ENCODE measurements around the gene B4GALNT4.
"Not testable (repeated sequence)": the region's sequence is repeated elsewhere in the genome, so short reads cannot be mapped to it uniquely, and the experiment has no call there.

Gene B4GALNT4

GRCh38 chr11:369336-370018 lies at the start of gene B4GALNT4:
B4GALNT4 (plus strand) TSS chr11:369499; CDS start chr11:369804, 305 bp downstream.
- DNase-seq, result no peak

- DNase-seq, result not testable (repeated sequence)
These were observed 49.4 kb upstream of the B4GALNT4 start for GRCh38 chr11:319888-320273.

- no peak for DNase-seq
These were observed 45.1 kb upstream of the B4GALNT4 start for GRCh38 chr11:324156-324555.

GRCh38 chr11:324593-325517 lies 44.4 kb upstream of the B4GALNT4 start:
- DNase-seq, result not testable (repeated sequence)

- DNase-seq, result no peak
These were observed 43.3 kb upstream of the B4GALNT4 start for GRCh38 chr11:325796-326591.

- DNase-seq, result no peak
These were observed 42.8 kb upstream of the B4GALNT4 start for GRCh38 chr11:326592-326841.

GRCh38 chr11:326842-327580 lies 42.3 kb upstream of the B4GALNT4 start:
- no peak for DNase-seq

GRCh38 chr11:327581-327923 lies 41.7 kb upstream of the B4GALNT4 start:
- no peak for DNase-seq

GRCh38 chr11:328012-328411 lies 41.3 kb upstream of the B4GALNT4 start:
- no peak for DNase-seq

GRCh38 chr11:328516-329100 lies 40.7 kb upstream of the B4GALNT4 start:
- DNase-seq, result not testable (repeated sequence)

- DNase-seq, result no peak
These were observed 39.4 kb upstream of the B4GALNT4 start for GRCh38 chr11:329886-330253.

GRCh38 chr11:330307-330693 lies 39.0 kb upstream of the B4GALNT4 start:
- DNase-seq, result no peak

- DNase-seq, result no peak
These were observed 38.5 kb upstream of the B4GALNT4 start for GRCh38 chr11:330694-331357.

GRCh38 chr11:331358-332060 lies 37.8 kb upstream of the B4GALNT4 start:
- no peak for DNase-seq

GRCh38 chr11:332651-333480 lies 36.4 kb upstream of the B4GALNT4 start:
- DNase-seq, result no peak

GRCh38 chr11:333616-334263 lies 35.6 kb upstream of the B4GALNT4 start:
- DNase-seq, result not testable (repeated sequence)

- DNase-seq, result no peak
These were observed 34.9 kb upstream of the B4GALNT4 start for GRCh38 chr11:334264-334994.

- DNase-seq, result no peak
These were observed 33.3 kb upstream of the B4GALNT4 start for GRCh38 chr11:335779-336658.
